Amygdala (tissue), 56 donors: Measurements from ENCODE around the gene CERK.

Experiments used
- DNase-seq, 56 donors: peaks; one replicate each; lab custom pipeline; 2025; lab: John Stamatoyannopoulos, UW

Gene CERK

DNA sequence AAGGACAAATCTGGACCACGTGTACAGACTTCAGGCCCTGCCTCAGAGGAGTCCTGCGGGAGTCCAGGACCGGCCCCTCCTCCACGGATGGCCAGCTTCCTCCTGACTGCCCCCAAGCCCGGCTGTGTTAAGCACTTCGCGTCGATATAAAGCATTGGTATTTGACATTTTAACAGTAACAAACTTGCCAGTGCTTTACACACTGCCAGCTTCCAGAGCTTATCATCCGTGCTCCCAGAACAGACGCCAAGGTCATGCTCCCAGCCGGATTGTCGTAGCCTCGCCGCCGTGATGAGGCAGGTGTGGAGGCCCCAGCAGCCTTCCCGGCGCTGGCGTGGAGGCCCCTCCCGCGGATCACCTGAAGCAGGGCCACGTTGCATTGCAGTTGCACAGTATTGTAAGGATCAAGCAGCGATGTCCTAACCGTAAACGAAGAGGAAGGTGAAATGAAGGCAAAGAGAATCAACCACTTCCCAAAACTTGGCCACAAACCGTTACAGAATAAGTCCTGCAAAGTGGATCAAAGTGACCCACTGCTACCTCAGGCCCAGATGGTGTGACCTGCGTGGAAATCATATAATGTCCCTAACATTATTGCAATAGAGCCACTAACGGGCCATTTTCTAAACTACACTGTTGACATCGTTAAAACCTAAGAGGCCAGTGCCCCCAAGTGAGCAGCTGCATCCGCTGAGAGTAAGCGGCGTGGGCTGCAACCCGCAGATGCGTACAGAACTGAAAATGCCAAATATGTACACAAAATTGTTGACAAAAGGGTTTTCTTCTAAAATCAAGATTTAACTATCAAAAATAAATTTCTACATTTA is 51.6 kb downstream of the CERK start:
- DNase-seq: no peak

- DNase-seq: no peak
Observed at GRCh38 chr22:46684706-46685105, 53.3 kb downstream of the CERK start.

GRCh38 chr22:46682011-46682731 is 55.9 kb downstream of the CERK start:
- no peak for DNase-seq

GRCh38 chr22:46681010-46681409 is 57.0 kb downstream of the CERK start:
- no peak for DNase-seq

- DNase-seq: peak in 1 of 56 donors; percentile 19
Observed at GRCh38 chr22:46679706-46680269, 58.3 kb downstream of the CERK start.

- no peak for DNase-seq
Observed at GRCh38 chr22:46678785-46679700, 59.0 kb downstream of the CERK start.

DNA sequence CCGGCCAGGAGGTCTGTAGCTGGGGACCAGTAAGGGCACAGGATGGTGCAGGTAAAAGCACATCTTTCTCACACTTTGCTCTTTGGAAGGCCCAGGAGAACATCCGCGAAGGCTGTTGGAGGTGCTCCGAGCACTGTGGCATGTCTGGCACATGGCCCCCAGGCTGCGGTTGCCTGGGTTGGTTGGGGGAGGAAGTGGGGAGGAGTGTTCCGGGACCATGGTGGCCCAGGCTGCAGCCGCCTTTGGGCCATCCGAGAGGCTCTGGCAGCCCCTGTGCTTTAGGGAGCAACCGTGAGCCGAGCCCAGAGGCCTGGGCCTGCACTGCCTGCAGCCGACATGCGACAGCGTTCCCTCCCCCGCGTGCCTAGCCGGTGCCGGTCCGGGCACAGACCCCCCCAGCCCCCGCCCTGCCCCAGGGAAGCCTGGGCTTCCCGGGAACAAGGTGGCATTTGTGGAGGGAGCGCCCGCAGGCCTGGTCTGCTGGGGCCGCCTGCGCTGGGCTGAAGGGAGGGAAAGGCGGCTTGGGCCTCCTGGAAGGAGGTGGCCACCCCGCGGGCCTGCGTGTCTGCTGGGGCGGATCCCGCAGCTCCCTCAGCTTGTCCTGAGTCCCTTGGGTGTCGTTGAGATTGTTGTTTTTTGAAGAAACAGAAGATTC is 59.9 kb downstream of the CERK start:
- DNase-seq: no peak

DNA sequence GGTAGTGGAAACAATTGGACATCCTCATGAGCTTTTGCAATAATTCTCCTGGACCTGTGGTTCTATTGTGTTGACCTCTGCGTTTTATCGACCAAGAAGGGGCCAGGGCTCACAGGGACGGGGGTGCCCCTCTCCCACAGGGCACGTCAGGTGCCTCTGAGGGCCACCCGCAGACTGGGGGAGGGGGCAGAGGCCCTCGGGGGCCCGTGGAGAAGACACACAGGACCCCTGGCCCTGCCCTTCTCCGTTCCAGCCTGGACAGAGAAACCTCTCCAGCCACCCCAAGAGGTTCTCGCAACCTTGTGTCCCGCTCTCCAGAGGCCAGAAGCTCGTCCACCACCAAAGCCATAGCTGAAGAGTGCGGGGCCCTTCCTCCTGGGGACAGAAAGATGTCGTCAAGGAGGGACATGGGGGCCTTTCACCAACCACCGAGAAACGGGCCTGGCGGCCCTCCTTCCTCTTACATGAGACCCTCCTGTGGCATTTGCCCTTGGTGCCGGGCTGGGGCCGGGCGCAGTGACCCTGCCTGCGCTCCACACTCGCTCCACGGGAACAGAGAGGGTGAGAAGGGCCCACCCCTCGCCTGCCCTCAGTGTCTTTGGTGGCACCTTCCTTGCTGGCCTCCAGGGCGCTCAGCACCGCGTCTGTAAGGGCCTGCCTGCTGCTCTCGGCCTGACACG is 60.6 kb downstream of the CERK start:
- no peak for DNase-seq

GRCh38 chr22:46676881-46677280 is 61.2 kb downstream of the CERK start:
- no peak for DNase-seq

DNA sequence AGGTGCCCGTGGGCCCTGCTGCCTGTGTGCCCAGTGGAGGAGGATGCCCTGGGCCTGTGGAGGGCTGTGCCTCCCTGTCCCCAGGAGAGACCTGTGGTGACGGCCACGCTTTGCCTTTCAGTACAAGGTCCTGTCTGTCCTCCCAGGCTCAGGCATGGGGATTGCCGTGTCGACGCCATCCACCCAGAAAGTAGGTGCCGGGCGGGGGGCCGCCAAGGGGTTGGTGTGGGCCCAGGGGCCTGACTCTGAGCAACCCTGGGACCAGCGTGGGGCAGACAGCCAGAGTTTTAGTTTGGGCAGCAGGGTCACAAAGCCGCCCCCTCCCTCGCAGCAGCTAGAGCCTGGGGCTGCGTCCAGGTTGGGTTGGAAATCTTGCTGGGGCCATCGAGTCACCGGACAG is 61.6 kb downstream of the CERK start:
- DNase-seq: no peak

- no peak for DNase-seq
Observed at GRCh38 chr22:46675938-46676337, 62.1 kb downstream of the CERK start.

GRCh38 chr22:46675479-46675878 is 62.6 kb downstream of the CERK start:
- DNase-seq: no peak

DNA sequence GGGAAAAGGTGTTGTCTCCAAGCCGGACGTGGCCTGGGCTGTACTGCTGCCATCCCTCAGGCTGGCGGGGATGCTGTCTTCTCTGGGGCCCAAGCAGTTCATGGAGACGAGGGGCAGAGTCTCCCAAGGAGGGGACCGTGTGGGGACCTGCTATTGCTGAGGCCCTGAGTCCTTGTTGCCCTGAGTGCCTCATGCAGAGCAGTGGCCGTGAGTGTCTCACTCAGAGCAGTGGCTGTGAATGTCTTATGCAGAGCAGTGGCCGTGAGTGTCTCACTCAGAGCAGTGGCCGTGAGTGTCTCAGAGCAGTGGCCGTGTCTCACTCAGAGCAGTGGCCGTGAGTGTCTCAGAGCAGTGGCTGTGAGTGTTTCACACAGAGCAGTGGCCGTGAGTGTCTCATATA is 63.1 kb downstream of the CERK start:
- no peak for DNase-seq

GRCh38 chr22:46674367-46674781 is 63.7 kb downstream of the CERK start:
- peak in 5 of 56 donors; percentile 28 to 54 (median 30) for DNase-seq

DNA sequence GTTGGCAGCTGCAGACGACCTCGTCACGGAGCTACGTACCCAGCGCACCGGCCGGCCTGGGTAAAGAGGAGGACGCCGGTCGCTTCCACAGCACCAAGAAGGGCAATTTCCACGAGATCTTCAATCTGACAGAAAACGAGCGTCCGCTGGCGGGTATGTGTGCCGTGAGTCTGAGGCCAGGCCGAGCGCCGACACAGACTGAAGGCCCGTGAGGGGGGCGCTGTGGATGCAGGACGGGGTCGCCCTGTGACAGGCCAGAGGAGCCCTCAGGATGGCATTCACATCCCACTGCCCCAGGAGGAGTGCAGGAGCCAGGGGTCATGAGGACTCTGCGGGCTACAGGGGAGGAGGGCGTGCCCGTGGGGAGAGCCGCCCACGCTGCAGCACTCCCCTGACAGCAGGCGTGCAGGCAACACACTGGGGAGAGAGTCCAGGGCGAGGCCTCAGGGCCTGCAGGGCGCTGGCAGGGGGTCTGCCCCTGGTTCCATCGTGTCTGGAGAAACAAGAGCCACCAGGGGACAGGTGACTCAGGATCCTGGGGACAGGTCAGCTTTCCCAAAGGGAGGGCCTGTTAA is 64.3 kb downstream of the CERK start:
- no peak for DNase-seq

DNA sequence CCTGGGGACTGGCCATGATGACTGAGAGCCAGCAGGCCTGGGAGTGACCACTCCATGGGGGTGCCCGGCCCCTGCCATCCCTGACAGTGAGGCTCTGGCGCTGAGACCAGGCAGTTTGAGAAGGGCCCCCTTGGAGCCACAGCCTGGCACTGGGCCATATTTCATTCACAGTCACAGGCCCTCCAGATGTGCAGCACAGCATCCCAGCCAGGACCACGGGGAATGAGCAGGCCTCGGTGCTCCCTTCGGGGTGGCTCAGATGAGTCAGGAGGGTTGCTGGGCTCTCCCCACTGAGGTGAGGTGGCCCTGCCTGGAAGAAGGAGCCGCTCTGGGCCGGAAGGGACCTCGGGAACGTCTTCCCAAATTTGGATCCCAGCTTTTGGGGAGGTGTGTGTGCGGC is 64.8 kb downstream of the CERK start:
- no peak for DNase-seq

DNA sequence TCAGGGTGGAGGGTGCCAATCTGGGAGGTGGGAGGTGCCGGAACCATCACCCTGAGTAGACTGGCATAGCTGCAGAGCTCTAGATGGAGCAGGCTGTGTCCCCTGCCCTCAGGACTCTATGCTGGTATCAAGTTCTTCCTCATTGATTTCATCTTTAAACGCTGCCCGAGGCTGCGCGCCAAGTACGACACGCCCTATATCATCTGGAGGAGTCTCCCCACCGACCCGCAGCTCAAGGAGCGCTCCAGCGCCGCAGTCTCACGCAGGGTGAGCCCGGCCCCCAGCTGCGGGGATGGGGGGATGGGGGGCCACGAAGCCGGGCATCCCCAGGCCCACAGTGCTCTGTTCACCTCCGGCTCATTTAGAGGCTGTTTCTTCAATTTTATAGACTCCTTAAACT is 65.3 kb downstream of the CERK start:
- no peak for DNase-seq

DNA sequence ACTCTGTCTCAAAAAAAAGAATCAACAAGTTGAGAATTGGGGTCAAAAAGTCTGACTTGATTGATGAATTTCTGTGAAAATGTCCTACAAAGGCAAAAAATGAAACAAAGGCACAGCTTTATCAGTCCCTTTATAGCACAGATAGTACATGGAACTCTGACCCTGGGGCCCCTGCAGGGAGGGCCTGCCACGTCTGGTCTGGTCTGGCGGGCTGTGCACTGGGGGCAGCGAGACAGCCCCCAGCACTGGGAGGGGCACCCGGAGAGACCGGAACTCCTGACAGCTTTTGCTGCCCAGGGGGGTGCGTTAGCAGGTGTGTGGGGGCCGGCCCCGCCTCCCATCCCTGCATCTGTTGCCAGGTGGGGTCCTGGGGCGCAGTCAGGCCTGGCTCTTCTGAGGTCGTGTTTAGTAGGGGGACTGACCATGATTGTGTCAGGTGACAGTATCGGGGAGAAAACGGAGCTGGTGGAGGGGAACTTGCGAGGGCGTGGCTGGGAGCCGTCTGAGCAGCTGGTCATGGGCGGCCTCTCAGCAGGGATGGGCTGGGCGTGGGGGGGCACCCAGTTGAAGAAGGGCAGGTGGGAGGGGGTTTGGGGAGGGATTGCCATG is 66.1 kb downstream of the CERK start:
- no peak for DNase-seq

GRCh38 chr22:46669201-46669600 is 68.9 kb downstream of the CERK start:
- no peak for DNase-seq
